ENCODE measurements around the gene NRG3. TPM values are rescaled to one million over a fixed set of nuclear protein-coding genes. Genes with fewer than 3 reads are reported as not detected.

The NRG3 gene
- total and polyA plus RNA-seq, 2 of the 4 experiments (the other 2 are of a cell fraction), result not detected

- Histone ChIP-seq H3K27ac (ENCODE audit: insufficient read depth, low read length) (no peak overlapping the region), H2AK5ac (ENCODE audit: low read depth, low read length) (no peak overlapping the region), H3K23ac (ENCODE audit: low read depth, low read length) (no peak overlapping the region), H3K9me1 (ENCODE audit: insufficient read depth, low read length) (no peaks in the 10 kb centered on the region), H4K5ac (ENCODE audit: low read depth, low read length) (no peak overlapping the region), H3K4me3 (ENCODE audit: insufficient read depth, low read depth, low read length) (no peak overlapping the region), H3K27me3 (ENCODE audit: control insufficient read depth, insufficient read depth, low read length) (no peaks in the 10 kb centered on the region), H3K14ac (replicated peaks; ENCODE audit: low read depth, low read length) (no peak overlapping the region), H3K36me3 (ENCODE audit: control insufficient read depth, insufficient read depth, low read length) (no peaks in the 10 kb centered on the region), H3K9me3 (ENCODE audit: control insufficient read depth, insufficient read depth, low read length) (peaks cover 6% of the 10 kb centered on the region; the same call in 1 of the 2 replicates), H4K8ac (ENCODE audit: low read depth in 2 of 2, low read length in 2 of 2) (no peak overlapping the region), H3K4ac (ENCODE audit: low read depth, low read length) (no peak overlapping the region), H3K9ac (ENCODE audit: low read depth, low read length) (no peak overlapping the region), H2AK9ac (replicated peaks; ENCODE audit: low read depth, low read length, poor library complexity) (no peak overlapping the region), H3K79me1 (ENCODE audit: low read depth in 1 of 2, low read length in 2 of 2) (no peaks in the 10 kb centered on the region), H2BK15ac (ENCODE audit: low read depth, low read length) (no peak overlapping the region), H2BK120ac (ENCODE audit: low read depth, low read length) (no peak overlapping the region), H2BK20ac (ENCODE audit: low read depth, low read length) (no peak overlapping the region), H3K18ac (ENCODE audit: low read depth, low read length) (no peak overlapping the region), H4K20me1 (ENCODE audit: insufficient read depth, low read length) (no peaks in the 10 kb centered on the region), H2BK5ac (ENCODE audit: low read depth, low read length, poor library complexity, severe bottlenecking) (no peak overlapping the region), H2AFZ (replicated peaks; ENCODE audit: low read length, poor library complexity) (no peak overlapping the region), H3K4me2 (ENCODE audit: low read depth, low read length) (no peak overlapping the region), H4K91ac (ENCODE audit: insufficient read depth, low read depth, low read length) (no peak overlapping the region), H3K56ac (ENCODE audit: extremely low read depth, insufficient read depth, low read length) (no peak overlapping the region), H3K4me1 (ENCODE audit: control insufficient read depth, insufficient read depth, low read length) (no peaks in the 10 kb centered on the region)
- ATAC-seq (ENCODE audit: low read depth), result no peak
- TF ChIP-seq ELK1 (IDR thresholded peaks at IDR 0.05; ENCODE audit: borderline replicate concordance, low read depth, low read length) (no peak), MAFK (IDR thresholded peaks at IDR 0.05; ENCODE audit: low read depth, low read length) (0 out of 2 replicates have a peak, but pooled peaks have one; percentile 11)
- ChIA-PET POLR2A (ENCODE audit: unreplicated experiment) (no interaction called here), CTCF (no interaction called here)
- BruUV-seq (replicated peaks), result no TSS peak
- no peak for DNase-seq
- intact Hi-C loops (cut with micrococcal nuclease) (no loop called here), dilution Hi-C loops (cut with HindIII; ENCODE audit: low sequenced_read_pairs, unreplicated experiment) (no loop called here), in situ Hi-C loops (cut with MboI; ENCODE audit: low sequenced_read_pairs) (no loop called here)
These were observed 11.9 kb downstream of the NRG3 start for GRCh38 chr10:81886939-81887338.

Measured in IMR-90 (cell line).